Spleen (tissue), 11 donors: ENCODE results near the gene EPHB1. TPM values are rescaled to one million over a fixed set of nuclear protein-coding genes. Genes with fewer than 3 reads are reported as not detected.

Experiments used
- DNase-seq: peaks from one replicate; pipeline ENCODE4 v3.0.0-alpha.2; 2020
- H3K27ac ChIP-seq, 8 donors: fragments of 200-600 bp; sonication (generic) in 7 of 8; 1 replicate in 4 of 8; 2 replicates in 4 of 8; pipeline versions ENCODE4 v1.5.0 to v1.8.0; 2016 to 2021; ENCODE audit warnings: inconsistent platforms in 4 of 8, mild to moderate bottlenecking in 4 of 8, moderate library complexity in 1 of 8
- H3K27me3 ChIP-seq, 7 donors: fragments of 200-600 bp; sonication (generic) in 6 of 7; replicated peaks in 1 of 7; 1 replicate in 4 of 7; 2 replicates in 3 of 7; pipeline versions ENCODE4 v1.5.0 to v1.8.0; 2016 to 2021; ENCODE audit warnings: inconsistent platforms in 3 of 7, mild to moderate bottlenecking in 1 of 7
- H3K36me3 ChIP-seq, 6 donors: fragments of 200-600 bp; sonication (generic) in 5 of 6; 1 replicate in 4 of 6; 2 replicates in 2 of 6; pipeline versions ENCODE4 v1.5.0 to v1.8.0; 2016 to 2021; ENCODE audit warnings: inconsistent platforms in 2 of 6
- H3K4me1 ChIP-seq, 6 donors: fragments of 200-600 bp; sonication (generic) in 5 of 6; 1 replicate in 3 of 6; 2 replicates in 3 of 6; pipeline versions ENCODE4 v1.5.0 to v1.8.0; 2016 to 2021; ENCODE audit warnings: inconsistent platforms in 3 of 6
- H3K4me3 ChIP-seq, 8 donors: fragments of 200-600 bp; sonication (generic) in 7 of 8; 1 replicate in 4 of 8; 2 replicates in 4 of 8; pipeline versions ENCODE4 v1.5.0 to v1.8.0; 2016 to 2021; ENCODE audit warnings: inconsistent platforms in 4 of 8, mild to moderate bottlenecking in 4 of 8, moderate library complexity in 2 of 8
- H3K9me3 ChIP-seq, 8 donors: fragments of 200-600 bp; sonication (generic) in 7 of 8; 1 replicate in 4 of 8; 2 replicates in 4 of 8; pipeline versions ENCODE4 v1.5.0 to v1.8.0; 2016 to 2021; ENCODE audit warnings: inconsistent platforms in 4 of 8
- CTCF ChIP-seq, 11 experiments: fragments of 200-600 bp in 7 of 11; fragments of 450-650 bp in 4 of 11; sonication (generic) in 4 of 11; IDR thresholded peaks in 8 of 11; conservative IDR thresholded peaks in 3 of 11; 1 replicate in 7 of 11; 2 replicates in 4 of 11; pipeline versions ENCODE4 v1.4.0 to v1.8.0; 2016 to 2021; ENCODE audit warnings: antibody characterized with exemption in 11 of 11, inconsistent platforms in 4 of 11, mild to moderate bottlenecking in 1 of 11
- POLR2A ChIP-seq, 3 donors: fragments of 450-650 bp; IDR thresholded peaks; one replicate each; pipeline ENCODE4 v1.5.1; 2017; ENCODE audit warnings: antibody characterized with exemption in 3 of 3, mild to moderate bottlenecking in 1 of 3
- POLR2AphosphoS5 ChIP-seq, 3 donors: sonication (generic); formaldehyde crosslinking; IDR thresholded peaks; one replicate each; pipeline ENCODE4 v1.5.1; 2017; ENCODE audit warnings: antibody characterized with exemption in 3 of 3
- WGBS, 5 donors: extraction: QIAGEN DNeasy Blood & Tissue Kit in 3 of 5; methylation state at CpG; one replicate each; pipeline versions ENCODE4 v1.1.5 to v1.1.7; 2013 to 2018; 5-methylcytosine and 5-hydroxymethylcytosine counted together
- intact Hi-C: fragments of 100-400 bp; cut with DNase I; formaldehyde crosslinking; loops from one replicate; pipeline ENCODE4 v1.15.0; 2023; ENCODE audit warnings: low total_unique reads
- polyA plus RNA-seq, 3 donors: library from polyadenylated mRNA; stranded (reverse); fragments of 200-250 nt; gene quantifications; one replicate each; pipeline ENCODE4 v1.2.1, GENCODE V29; 2013
- total RNA-seq, 7 donors: library from RNA; depleted of rRNA in 3 of 7; stranded (reverse); fragments of >200 nt in 3 of 7; fragmentation: NEBNext Ultra II Directional in 4 of 7; extraction: Animal tissue kit (Norgen Biotek cat#: 25700) in 4 of 7; gene quantifications; one replicate each; pipeline versions ENCODE4 v1.1.0 to v1.2.1, GENCODE V29; 2016 to 2021
- donor health status: healthy with polysubstance abuse.
- donor health status: DM: no; HTN: no; CAD: no; lungs with moderate emphysema.
- donor health status: DM: no; HTN: no; CAD: no.
- donor health status: Bipolar disorder and iron deficiency.
- donor health status: healthy.
- donor health status: DM: no; HTN: no; CAD: no.
- donor health status: DM: yes; HTN: yes; CAD: no.

EPHB1 gene
- total and polyA plus RNA-seq, 10 donors: 0.20 to 14.0 (median 3.0) TPM

- intact Hi-C loops: no loop called here
- H3K27me3 ChIP-seq: no peaks in the 10 kb centered on the region
- 71 to 85% (median 72%) methylated on average over 8 of the region's 8 CpGs for WGBS, 5 donors
- H3K27ac ChIP-seq: no peak overlapping the region
- no peaks in the 10 kb centered on the region for H3K36me3 ChIP-seq
- no peak for DNase-seq
- no peaks in the 10 kb centered on the region for H3K9me3 ChIP-seq
- TF ChIP-seq POLR2A (IDR thresholded peaks at IDR 0.05) (no peak), CTCF (IDR thresholded peaks at IDR 0.05 in 8 of 11, conservative IDR thresholded peaks at IDR 0.05 in 3 of 11) (no peak), POLR2AphosphoS5 (IDR thresholded peaks at IDR 0.05) (no peak)
- H3K4me3 ChIP-seq: no peak overlapping the region
- H3K4me1 ChIP-seq: no peaks in the 10 kb centered on the region
Observed at GRCh38 chr3:135040321-135041240, 245.5 kb downstream of the EPHB1 start.

DNA sequence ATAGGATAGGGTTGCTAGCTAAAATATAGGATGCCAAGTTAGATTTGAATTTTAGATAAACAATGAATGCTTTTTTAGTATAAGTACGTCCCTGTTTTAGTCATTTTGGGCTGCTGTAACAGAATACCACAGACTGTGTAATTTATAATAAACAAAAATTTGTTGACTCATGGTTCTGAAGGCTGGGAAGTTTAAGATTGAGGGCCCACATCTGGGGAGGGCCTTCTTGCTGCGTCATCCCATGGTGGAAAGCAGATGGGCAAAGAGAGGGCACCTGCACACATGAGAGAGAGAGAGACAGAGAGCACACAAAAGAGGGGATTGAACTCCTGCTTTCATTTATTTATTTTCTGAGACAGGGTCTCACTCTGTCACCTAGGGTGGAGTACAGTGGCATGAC is 246.5 kb downstream of the EPHB1 start:
- intact Hi-C loops: no loop called here
- no peaks in the 10 kb centered on the region for H3K9me3 ChIP-seq
- DNase-seq: no peak
- no peaks in the 10 kb centered on the region for H3K4me1 ChIP-seq
- no peak overlapping the region for H3K4me3 ChIP-seq
- no peak for TF ChIP-seq POLR2AphosphoS5 (IDR thresholded peaks at IDR 0.05)
- TF ChIP-seq POLR2A (IDR thresholded peaks at IDR 0.05): no peak
- TF ChIP-seq CTCF (IDR thresholded peaks at IDR 0.05 in 8 of 11, conservative IDR thresholded peaks at IDR 0.05 in 3 of 11): no peak
- WGBS, 5 donors: 31 to 52% (median 47%) methylated on average over 2 of the region's 2 CpGs
- H3K27me3 ChIP-seq: no peaks in the 10 kb centered on the region
- H3K36me3 ChIP-seq: no peaks in the 10 kb centered on the region
- H3K27ac ChIP-seq: no peak overlapping the region

GRCh38 chr3:135047061-135047460 is 252.0 kb downstream of the EPHB1 start:
- Histone ChIP-seq H3K4me3 (no peak overlapping the region), H3K27ac (no peak overlapping the region), H3K9me3 (no peaks in the 10 kb centered on the region), H3K27me3 (no peaks in the 10 kb centered on the region), H3K36me3 (no peaks in the 10 kb centered on the region), H3K4me1 (no peaks in the 10 kb centered on the region)
- TF ChIP-seq CTCF (IDR thresholded peaks at IDR 0.05 in 8 of 11, conservative IDR thresholded peaks at IDR 0.05 in 3 of 11) (no peak), POLR2AphosphoS5 (IDR thresholded peaks at IDR 0.05) (no peak), POLR2A (IDR thresholded peaks at IDR 0.05) (no peak)
- DNase-seq: no peak
- intact Hi-C loops: no loop called here
- 87 to 94% (median 90%) methylated on average over 4 of the region's 4 CpGs for WGBS, 5 donors

DNA sequence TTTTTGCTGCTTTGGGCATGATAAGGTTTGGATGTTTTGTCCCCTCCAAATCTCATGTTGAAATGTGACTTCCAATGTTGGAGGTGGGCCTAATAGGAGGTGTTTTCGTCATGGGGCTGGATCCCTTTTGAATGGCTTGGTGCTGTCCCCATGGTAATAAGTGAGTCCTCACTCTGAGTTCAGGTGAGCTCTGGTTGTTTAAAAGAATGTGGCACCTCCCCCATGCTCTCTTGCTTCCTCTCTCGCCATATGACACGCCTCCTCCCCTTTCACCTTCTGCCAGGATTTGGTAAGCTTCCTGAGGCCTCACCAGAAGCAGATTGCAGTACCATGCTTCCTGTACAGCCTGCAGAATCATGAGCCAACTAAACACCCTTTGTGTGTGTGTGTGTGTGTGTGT is 255.5 kb downstream of the EPHB1 start:
- TF ChIP-seq CTCF (IDR thresholded peaks at IDR 0.05 in 8 of 11, conservative IDR thresholded peaks at IDR 0.05 in 3 of 11) (no peak), POLR2A (IDR thresholded peaks at IDR 0.05) (no peak)
- 77 to 97% (median 84%) methylated on average over 3 of the region's 3 CpGs for WGBS, 5 donors
- no peaks in the 10 kb centered on the region for H3K27me3 ChIP-seq
- H3K9me3 ChIP-seq: no peaks in the 10 kb centered on the region
- intact Hi-C loops: no loop called here
- no peak overlapping the region for H3K4me3 ChIP-seq
- H3K27ac ChIP-seq: no peak overlapping the region
- DNase-seq: no peak
- no peaks in the 10 kb centered on the region for H3K36me3 ChIP-seq
- no peaks in the 10 kb centered on the region for H3K4me1 ChIP-seq
